Suppressor macrophage (primary cell): ENCODE data around the gene BRF1.
"Not testable (repeated sequence)": the region's sequence is repeated elsewhere in the genome, so short reads cannot be mapped to it uniquely, and the experiment has no call there.

ENCODE experiments used
- DNase-seq, 4 experiments: peaks; one replicate each; pipeline ENCODE4 v3.0.0-alpha.2; 2020 to 2022

BRF1 gene

DNA sequence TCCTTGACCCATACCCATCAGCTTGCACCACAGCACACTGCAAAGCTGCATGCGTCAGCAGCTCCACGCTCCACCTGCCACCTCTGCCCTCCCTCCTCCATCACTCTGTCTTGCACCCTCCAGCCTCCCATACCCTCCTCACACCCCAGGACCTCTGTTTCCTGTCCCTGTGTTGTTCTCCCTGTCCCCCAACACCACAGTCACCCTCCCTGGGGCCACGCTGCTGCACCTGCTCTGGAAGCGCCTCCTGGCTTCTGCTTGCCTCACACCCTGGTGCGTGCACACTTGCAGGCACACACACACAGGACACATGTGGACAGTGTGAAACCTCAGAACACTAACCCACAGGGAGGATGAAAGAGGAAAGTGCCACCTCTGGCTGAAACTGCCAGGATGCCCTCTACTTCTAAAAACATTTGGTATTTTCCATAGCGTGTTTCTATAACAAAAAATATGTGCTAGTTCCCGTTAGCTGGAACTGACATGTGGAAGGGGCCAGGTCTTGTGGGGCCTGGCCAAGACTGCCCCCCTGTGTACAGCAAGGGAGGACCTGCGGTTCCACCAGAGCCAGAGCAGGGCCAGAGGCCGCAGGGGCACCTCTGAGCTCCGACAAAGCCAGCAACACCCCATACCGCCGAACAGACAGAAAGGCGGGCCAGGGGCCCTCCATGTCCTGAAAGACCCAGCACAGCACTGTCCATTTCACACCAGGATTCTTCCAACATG lies 10.0 kb downstream of the BRF1 start:
- DNase-seq: peak; percentile 13 to 55 (median 40)

DNA sequence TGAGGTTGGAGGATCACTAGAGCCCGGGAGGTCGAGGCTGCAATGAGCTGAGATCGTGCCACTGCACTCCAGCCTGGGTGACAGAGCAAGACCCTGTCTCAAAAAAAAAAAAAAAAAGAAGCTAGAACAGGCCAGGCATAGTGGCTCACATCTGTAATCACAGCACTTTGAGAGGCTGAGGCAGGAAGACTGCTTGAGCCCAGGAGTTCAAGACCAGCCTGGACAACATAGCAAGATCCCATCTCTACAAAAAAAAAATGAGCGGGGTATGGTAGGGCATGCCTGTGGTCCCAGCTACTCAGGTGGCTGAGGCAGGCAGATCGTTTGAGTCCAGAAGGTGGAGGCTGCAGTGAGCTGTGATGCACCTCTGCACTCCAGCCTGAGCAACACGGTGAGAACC lies 11.9 kb downstream of the BRF1 start:
- DNase-seq: not testable (repeated sequence)

DNA sequence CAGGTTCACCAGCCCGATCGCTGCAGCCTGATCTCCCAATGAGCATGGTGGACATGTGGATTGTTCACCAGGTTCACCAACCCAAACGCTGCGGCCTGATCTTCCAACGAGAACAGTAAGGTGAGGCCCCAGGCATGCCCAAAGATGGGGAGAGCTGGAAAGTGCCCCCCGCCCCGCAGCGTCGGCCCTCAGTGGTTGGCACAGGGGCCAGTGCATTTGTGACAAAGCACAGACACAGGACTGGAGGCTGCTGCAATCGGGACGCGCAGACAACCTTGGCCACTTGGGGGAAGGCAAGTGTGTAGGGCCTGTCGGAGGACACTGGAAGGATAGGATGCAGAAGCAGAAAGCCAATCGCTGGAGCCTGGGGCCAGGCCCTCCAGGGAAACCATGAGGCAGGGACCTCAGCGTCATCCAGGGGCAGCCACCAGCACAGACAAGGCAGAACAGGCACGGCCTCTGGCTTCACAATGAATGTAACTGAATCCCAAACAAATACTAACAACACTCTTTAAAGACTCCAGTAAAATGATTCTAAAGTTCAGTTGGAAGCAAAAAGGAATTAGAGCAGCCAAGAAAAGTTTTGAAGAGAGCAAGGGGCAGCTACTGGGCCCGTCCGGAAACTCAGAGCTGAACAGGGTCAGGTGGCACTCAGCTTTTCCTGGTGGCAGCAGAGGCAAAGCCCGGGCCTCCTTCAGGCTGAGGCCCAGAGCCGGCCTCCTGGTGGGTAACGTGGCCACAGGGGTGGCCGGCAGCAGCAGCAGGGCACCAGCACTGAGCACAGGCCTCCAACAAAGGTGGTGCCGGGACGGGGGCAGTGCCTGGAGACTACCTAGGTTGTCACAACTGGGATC lies 13.3 kb downstream of the BRF1 start:
- no peak for DNase-seq

DNA sequence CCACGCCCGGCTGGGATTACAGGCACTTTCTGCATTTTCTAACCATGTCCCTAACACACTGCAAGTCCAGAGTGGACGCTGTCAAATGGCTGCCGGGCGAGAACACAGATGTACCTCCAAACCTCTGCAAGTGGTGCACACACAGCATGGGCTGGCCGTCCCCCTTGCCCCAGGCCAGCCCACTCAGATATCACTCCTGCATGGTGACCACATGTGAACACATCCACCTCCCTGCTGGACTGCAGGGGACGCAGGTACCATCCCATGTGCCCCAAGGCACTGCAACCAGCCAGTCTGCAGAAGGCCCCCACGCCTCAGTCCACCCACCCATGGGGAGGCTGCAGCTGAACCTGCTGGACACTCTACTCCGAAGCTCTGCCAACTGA lies 14.0 kb downstream of the BRF1 start:
- no peak for DNase-seq

DNA sequence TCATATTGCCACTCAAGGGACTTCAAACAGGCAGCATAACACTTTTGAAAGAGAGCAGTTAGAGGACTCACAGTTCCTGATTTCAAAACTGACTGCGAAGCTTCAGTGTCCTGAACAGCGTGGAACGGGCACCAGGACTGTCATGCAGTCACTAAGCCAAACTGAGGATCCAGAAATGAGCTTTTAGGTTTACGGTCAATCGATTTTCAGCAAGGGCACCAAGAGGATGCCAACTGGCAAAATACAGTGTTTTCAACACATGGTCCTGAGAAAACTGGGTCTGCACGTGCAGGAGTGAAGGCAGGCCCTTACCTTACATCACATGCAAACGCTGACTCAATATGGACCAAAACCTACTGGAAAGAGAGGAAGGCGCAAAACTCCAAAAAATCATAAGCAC lies 15.6 kb downstream of the BRF1 start:
- peak in 1 of 4 experiments; percentile 18 for DNase-seq

DNA sequence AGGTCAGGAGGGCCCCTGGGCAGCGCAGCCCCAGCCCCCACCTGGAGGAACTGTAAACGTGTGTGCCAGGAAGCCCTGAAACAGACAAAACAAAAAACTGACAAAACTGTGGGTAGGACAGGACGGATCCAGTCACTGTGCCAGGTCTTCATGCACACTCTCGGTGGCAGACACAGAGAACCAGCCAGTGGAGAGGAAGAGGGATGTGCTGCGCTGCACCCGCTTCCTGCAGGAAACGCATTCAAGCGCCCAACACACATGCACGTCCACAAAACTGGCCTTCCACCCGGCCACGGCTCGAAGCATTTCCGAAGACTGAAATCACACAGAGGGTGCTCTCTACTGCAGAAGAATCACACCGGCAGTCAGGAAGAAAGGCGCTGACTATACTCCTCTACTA lies 16.9 kb downstream of the BRF1 start:
- peak in 2 of 4 experiments; percentile 15 to 22 for DNase-seq

DNA sequence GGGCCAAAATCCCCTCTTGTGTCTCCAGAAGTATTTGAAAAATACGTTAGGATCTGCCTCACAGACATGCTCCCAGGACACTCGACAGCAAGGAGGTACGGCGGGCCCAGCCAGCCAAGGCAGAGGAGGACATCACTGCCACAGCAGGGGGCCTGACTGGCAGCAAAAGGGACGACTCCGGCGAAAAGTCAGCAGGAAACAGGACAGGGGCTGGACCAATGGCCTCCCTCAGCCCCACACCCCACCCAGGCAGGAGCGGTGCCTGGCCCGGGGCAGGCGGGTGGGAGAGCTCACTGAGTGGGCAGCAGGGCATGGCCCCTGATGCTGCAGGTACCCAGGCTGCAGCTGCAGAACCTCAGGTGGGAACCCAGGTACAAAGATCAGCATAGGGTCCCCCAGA lies 17.8 kb downstream of the BRF1 start:
- no peak for DNase-seq

DNA sequence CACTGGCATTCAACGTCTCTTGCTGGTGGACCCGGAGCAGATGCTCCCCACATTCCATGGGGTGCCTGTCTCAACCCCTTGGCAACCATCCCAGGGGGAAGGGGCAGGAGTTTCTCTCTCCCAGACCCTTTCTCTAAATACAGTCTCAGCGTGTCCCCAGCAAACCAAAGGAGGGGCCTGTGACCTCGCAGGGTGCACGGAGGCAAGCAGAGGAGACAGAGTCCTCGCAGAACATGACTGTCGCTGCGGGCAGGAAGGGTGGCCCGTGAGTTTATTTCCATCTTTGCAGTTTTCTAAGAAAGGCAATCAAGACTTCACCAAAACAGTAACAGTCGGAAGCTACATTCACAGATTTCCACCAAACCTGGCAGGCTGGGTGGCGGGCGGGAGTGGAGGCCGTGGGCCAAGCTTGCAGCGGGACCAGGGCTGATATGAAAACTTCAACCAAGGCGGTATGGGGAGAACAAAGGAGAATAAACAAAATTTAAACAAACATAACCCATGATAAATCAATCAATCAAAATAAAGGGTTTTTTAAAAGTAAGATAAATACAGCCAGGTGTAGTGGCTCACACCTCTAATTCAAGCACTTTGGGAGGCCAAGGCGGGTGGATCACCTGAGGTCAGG lies 18.6 kb downstream of the BRF1 start:
- no peak for DNase-seq

DNA sequence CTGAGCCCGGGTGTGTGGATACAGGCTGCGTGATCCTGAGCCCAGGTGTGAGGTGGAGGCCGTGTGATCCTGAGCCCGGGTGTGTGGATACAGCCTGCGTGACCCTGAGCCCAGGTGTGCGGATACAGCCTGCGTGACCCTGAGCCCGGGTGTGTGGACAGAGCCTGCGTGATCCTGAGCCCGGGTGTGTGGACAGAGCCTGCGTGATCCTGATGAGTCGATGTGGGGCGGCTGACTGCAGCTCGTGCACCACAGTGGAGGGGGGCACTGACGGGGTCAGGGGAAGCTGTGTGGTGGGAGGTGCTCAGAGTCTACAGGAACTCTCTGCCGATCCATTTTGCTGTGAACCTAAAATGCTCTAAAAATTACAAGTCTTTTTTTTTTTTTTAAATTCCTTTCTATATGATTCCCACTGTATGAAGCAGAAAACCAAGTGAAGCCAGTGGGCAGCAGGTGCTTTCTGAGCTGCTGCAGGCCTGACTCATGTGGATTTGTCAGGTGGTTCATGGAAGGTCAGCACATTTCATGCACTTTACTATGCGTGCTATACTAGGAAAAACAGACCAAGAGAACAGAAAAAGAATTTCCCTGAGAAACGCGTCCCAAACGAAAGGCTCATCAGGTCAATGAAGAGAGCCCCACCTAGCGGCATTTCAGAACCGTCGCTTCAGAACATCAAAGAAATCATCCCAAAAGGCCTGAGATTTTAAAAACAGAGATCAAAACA lies 19.3 kb downstream of the BRF1 start:
- DNase-seq: peak; percentile 14 to 60 (median 50)

DNA sequence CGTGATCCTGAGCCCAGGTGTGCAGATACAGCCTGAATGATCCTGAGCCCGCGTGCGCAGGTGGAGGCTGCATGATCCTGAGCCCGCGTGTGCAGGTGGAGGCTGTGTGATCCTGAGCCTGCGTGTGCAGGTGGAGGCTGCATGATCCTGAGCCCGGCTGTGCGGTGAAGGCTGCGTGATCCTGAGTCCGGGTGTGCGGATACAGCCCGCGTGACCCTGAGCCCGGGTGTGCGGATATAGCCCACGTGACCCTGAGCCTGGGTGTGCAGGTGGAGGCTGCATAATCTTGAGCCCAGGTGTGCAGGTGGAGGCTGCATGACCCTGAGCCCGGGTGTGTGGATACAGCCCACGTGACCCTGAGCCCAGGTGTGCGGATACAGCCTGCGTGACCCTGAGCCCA lies 20.3 kb downstream of the BRF1 start:
- no peak for DNase-seq

DNA sequence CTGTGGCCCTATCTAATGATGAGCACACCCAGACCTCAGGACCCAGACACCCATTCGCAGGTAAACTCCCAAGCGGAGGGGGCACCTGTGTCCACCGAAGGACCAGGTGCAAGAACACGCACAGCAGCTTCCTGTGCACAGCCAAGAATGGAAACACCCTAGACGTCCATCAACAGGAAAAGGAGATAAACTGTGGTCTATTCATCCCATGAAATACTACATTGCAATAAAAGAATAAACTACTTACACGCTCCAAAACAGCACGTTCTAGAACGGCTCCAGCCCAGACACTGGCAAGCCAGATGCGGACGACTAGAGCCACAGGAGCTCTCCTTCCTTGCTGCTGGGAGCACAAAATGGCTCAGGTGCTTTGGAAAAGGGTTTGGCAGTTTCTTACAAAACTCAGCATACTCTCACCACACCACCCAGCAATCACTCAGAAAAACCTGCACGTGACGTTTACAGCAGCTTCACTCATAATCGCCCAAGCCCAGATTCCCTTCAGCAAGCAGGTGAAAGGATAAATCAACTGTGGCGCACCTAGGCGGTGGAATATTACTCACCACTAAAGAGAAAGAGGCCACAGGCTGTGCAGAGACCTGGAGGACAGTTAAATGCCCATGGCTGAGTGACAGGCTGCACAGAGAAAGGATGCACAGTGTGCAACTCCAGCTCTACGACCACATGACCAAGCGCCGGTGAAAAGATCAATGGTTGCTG lies 21.0 kb downstream of the BRF1 start:
- DNase-seq: no peak

DNA sequence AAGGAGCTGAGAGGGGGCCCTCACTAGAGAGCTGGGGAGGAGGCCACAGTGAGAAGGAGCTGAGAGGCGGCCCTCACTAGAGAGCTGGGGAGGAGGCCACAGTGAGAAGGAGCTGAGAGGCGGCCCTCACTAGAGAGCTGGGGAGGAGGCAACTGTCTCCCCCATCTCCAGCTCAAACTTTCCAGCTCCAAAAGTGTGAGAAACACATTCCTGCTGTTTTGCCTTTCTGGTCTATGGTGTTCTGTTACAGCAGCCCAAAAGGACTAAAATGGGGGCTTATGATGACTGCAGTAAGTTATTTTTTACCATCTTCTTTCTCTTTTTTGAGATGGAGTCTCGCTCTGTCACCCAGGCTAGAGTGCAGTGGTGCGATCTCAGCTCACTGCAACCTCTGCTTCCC lies 23.4 kb downstream of the BRF1 start:
- DNase-seq: not testable (repeated sequence)

DNA sequence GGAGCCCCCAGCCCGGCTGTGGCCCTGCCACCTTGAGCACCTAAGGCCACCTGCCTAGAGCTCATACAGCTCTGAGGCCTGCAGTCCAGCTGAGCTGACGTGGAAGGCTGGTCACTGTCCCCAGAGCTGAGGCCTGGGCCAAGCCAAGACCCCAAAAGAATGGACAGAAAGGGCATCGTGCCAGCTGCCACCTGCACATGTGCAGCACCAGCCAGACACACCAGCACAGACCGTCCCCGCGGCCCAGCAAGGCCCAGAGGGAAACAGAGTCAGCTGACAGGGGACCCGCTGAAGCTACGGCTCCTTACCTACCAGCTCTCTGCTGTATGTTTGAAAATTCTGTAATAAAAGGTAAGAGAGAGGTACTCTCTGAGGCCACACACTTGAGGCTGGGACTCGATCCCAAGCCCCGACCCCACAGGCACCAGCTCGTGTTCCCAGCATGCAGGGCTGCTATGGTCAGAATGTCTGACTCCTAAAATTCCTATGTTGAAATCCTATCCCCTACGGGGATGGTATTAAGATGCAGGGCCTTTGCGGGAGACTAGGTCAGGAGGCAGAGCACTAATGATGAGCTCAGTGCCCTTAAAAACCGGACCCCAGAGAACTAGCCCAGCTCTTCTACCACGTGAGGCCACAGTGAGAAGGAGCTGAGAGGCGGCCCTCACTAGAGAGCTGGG lies 25.4 kb downstream of the BRF1 start:
- no peak for DNase-seq

DNA sequence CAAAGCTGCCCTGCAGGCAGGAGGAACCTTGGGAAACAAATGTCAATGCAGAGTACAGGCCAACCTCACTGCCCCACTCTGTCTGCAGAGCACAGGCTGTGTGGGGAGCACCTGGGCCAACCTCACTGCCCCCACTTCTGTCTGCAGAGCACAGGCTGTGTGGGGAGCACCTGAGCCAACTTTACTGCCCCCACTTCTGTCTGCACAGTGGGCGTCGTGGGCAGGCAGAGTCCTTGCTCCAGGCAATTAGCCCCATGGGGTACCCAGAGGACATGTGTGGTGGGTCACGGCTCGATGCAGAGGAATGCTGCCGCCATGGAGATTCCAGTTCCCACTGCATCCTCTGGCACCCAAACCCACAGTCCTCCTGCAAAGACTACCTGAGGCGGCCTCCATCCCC lies 26.2 kb downstream of the BRF1 start:
- no peak for DNase-seq

DNA sequence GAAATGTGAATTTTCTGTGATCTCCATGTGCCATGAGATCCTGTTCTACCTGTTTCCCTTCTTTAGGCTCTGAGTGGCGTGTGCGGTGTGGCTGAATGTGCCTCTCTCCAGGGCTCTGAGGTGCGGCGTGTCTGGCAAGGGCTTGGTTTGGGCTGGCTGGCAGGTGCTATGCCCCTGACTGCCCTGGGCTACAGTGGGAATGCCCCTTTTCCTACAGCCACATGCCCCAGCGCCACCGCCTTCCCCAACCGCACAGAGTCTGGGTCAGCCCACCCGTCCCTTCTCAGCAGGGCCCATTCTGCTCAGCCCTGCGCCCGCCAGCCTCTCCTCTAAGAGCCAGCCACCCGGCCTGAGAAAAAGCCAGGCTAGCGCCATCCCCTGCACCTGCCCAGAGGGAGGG lies 27.7 kb downstream of the BRF1 start:
- no peak for DNase-seq

DNA sequence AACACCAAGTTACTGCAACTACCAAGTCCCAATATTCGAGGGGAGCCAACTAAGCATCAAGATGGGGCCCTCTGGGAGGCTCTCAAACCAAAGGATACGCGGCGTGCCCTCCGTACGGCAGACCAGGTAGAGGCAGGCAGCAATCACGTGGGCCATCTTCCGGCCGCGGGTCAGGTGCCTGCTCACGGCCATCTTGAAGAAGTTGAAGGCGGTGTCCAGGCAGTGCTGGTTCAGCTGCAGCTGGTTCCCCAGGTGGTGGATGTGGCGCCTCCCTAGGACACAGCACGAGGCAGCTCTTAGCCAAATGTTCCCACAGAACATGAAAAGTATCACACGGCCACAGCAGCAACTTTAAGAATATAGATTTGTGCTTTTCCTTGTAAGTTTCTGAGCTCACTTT lies 28.2 kb downstream of the BRF1 start:
- no peak for DNase-seq

DNA sequence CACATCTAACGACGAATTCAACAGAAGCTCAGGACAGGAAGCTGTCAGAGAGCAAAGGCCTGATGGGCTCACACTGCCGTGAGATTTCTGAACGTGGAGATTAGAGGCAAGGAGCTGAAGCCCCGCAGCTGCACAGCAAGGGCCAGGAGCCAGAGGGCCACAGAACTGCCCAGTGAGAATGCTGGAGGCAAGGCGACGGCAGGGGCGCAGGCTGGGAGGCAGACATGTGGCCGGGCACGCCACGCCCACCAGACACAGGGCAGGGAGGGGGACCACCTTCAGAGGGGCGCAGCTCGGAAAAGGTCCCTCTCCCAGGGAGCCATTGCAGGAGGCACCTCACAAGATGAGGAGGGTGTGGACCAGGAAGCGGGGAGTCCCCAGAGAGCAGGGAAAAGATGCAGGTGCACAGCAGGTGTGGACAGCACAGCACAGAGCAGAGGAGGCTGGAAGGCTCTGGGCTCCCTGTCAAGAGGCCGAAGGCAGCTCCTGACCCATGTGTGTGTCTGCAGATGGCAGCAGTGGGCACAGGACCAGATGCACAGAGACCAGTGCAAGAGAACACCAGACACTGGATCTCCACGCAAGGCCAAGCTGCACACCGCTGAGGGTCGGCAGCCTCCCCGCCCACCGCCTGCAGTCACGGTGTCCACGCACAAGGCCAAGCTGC lies 29.4 kb downstream of the BRF1 start:
- no peak for DNase-seq

DNA sequence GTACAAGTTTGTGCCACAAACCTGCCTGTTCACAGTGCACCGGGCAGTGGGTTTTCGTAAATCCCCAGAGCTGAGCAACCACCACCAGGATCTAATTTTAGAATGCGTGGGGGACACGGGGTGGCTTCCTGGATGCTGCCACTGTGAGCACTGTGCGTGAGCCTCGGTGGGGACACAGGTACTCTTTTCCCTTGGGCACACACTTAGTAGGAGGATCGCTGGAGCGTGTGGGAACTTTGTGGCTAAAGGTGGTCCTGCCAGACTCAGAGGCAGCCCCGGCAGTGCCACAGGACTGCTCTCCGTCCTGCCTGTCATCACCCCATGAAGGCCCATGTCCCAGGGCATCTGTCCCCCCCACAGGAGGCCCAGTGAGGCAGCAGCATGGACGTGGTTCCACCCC lies 31.4 kb downstream of the BRF1 start:
- DNase-seq: no peak

DNA sequence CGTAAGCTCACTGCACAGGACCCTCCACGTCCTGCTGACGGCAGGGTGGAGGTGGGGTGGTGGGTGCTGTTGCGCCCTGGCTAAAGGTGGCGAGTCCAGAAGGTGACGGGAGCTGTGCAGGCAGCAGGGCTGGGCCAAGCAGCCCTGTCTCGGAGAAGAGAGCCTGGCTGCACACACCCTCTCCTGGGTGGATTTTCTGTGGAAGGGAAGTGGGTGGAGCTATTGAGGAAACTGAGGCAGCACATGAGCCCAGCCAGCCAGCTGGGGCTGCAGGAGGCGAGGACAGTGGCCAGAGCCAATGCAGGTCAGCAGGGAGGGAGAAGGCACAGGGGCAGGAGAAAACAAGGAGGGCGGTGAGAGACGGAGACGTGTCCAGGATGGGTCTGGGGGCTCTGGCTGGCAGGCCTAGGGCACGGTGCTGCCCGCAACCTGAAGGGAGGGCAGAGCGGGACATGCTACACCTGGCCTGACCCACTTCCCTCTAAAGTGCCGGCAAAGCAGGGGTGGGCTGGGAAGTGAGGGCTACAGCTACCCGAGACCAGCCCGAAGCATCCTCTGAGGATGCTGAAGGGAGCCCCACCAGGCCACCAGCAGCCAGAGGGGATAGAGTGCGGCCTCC lies 32.0 kb downstream of the BRF1 start:
- DNase-seq: no peak

DNA sequence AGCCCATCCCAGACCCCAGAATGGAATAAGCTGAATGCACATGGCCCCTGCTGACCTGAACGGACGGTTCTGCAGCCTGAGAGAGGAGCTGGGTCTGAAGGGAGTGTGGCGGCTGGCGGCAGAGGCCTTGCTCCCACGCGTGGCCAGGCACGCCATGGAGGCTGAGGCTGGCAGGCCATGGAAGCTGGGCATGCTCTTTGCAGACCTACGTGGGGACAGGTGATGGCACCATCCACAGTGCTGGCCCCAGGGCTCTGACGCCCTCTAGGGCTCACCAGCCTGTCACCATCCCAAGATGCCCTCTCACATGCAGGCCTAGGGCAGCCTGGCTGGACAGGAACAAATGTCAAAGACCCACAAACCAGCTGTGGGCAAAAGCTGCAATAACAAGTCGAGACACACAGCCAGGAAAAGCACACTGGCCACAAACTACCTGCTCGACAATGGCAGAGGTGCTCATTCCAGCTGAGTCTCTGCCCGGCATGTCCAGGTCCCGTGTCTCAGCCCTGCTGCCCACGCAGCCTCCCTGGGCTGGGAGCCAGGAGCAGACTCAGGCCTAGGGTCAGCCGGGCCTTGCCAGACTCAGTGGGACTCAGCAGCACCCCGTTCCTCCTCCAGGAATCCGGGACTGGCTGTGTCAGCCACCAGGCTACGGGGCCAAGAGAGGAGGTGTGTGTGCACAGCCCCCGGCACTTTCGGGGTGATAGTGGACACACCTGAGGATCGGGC lies 32.8 kb downstream of the BRF1 start:
- DNase-seq: no peak
